ENCODE measurements around the gene CUL4A.
"Not testable (repeated sequence)": the region's sequence is repeated elsewhere in the genome, so short reads cannot be mapped to it uniquely, and the experiment has no call there.

CUL4A gene

GRCh38 chr13:113245849-113246796, 36.7 kb downstream of the CUL4A start:
- DNase-seq, result no peak

DNA sequence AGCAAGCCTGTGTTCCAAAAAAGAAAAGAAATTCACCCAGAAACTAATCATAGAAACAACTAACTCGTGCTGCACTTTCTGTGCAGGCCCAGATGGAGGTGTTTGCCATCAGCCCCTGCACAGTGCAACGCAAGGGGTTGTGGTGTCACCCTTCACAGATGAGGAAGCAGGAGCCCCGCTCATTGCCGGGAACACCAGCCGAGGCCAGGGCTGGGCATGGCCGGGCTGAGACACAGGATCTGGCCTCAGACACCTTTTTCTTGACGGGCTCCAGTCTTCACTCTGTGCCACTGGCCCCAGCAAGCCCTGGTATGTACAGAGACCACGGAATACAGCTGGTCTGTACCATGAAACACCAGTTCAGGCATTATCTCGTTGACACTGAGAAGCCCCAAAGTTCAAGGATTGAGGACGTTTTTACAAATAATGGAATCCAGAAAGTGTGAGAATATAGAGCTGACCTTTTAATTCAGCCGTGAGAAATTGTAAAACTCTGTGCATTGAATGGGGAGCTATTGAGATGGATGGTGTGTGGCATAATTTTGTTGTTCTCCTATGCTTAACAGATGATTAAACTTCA, 43.2 kb downstream of the CUL4A start:
- no peak for DNase-seq

- DNase-seq, result not testable (repeated sequence)
Observed at GRCh38 chr13:113257908-113258307, 48.5 kb downstream of the CUL4A start.

DNA sequence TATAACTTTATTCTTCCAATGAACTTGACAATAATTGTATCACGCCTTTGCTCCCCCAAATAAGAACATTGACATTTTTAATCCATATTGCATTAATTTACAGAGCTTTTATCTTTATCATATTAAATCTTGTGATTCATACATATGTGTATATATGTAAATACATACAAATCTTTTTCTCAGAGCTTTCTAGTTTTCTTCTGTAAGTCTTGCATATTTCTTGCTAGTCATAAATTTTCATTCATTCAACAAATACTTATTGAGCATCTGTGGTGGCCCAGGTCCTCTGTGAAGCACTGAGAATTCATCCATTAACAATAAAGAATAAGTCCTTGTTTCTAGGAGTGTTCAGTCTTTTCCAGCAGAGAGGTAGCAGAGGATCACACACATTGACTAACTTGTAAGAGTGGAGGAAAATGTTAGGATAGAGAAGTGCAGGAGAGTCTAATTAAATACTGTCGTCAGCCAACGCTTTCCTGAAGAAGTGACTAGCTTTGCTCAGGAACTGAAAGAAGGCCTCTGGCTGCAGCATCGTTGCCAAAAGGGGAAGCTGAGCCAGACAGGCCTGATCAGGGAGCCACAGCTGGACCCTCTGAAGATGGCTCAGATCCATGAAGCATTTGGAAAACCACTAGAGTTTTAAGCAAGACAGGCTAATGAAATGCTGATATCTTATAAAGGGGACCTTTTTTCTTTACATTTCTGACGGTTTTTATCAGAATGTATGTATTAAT, 49.1 kb downstream of the CUL4A start:
- no peak for DNase-seq

DNA sequence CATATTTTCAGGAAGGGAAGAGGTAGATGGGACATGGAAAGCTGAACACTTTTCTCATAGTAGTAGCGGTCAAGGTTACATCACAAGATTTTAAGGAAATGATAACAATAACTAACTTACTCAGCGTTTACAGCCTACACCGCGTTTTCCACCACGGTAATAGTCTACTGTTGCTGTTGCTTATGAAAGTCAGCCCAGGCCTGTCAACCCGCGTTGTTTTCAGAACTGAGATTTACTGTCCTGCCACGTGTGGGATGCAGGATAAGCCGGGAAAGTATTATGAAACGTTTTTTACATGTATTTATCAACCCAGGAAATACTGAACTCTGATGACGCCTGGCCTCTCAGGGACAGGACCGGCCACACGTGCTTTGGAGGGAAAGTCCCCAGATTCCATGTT, 51.6 kb downstream of the CUL4A start:
- DNase-seq, result no peak

GRCh38 chr13:113263016-113263415, 53.6 kb downstream of the CUL4A start:
- not testable (repeated sequence) for DNase-seq

DNA sequence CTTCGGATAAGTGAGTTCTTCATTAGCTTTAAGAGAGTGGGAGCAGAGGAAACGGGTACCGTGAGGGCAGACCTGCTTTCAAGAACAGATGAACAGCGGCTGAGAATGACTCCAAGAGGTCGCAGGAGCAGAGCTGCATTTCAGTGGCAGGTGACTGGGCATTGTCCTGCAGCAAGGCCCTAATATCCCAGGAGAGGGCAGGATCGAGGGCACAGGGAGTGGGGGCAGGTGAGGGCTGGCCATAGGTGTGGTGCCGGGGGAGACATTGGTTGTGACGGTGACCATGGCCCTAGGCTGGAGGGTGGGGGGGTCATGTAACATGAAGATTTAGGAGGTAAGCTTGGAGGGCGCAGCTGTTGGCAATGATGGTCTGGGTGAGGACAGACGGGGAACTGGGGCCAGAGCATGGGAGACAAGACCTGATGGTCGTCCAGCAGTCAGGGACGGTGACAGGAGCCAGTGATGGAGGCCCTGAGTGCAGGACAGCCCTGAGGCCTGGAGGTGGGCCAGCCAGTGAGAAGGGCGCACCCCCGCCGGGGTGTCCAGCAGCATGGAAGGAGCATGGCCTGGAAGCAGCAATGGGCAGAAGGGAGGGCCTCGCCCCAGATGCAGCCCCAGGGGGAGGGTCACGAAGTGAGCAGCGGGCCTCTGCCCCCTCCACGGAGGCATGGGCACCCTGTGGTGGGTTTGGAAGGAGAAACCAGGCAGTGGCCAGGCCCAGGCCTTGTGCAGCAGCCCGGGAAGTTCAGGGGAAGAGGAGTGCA, 58.4 kb downstream of the CUL4A start:
- no peak for DNase-seq

- DNase-seq, result no peak
Observed at GRCh38 chr13:113272031-113272430, 62.6 kb downstream of the CUL4A start.

GRCh38 chr13:113272701-113273181, 63.3 kb downstream of the CUL4A start:
- DNase-seq, result no peak

- no peak for DNase-seq
Observed at GRCh38 chr13:113273321-113273720, 63.9 kb downstream of the CUL4A start.

- no peak for DNase-seq
Observed at GRCh38 chr13:113273851-113274590, 64.6 kb downstream of the CUL4A start.

GRCh38 chr13:113274721-113275120, 65.3 kb downstream of the CUL4A start:
- no peak for DNase-seq

DNA sequence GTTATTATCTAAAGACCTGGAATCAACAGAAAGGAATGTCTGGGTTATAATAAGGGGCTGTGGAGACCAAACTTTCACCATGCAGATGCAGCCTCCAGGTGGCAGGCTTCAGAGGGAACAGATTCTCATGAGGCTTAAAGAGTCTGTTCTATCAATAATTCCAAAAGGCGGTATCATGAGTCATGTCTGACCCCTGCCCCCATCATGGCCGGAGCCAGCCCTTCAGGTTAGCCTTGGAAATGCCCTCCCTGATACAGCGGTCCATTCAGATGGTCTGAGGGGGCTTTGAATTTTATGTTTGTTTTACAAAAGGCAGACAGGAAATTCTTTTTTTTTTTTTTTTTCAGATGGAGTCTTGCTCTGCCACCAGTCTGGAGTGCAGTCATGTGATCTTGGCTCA, 66.0 kb downstream of the CUL4A start:
- DNase-seq, result peak; percentile 51

DNA sequence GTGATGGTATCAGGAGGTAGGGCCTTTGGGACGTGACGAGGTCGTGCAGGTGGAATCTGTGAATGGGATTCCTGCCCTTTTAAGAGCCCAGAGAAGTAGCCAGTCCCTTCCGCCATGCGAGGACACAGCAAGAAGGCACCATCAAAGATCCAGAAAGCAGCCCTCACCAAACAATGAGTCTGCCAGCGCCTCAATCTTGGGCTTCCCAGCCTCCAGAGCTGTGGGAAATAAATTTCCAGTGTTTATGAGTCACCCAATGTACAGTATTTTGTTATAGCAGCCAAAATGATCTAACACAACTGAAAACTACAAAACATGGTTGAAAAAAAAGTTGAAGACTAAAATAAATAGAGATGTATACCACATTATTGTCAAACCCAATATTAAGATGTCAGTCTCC, 70.7 kb downstream of the CUL4A start:
- no peak for DNase-seq

DNA sequence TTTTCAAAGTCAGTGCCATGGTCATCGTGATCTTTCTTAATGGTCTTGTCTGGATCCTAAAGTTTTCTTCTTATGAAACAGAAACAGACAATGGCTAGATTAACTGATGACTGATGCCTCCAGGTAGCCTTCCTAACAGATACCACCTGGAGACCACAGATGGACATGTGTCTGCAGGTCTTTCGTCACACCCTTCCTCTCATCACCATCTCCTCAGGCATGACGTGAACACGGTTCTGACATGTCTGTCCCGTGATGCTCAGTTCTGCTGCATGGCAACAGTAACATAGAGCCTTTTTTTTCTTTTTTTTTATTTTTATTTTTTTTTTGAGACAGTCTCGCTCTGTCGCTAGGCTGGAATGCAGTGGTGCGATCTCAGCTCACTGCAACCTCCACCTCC, 74.5 kb downstream of the CUL4A start:
- no peak for DNase-seq

DNA sequence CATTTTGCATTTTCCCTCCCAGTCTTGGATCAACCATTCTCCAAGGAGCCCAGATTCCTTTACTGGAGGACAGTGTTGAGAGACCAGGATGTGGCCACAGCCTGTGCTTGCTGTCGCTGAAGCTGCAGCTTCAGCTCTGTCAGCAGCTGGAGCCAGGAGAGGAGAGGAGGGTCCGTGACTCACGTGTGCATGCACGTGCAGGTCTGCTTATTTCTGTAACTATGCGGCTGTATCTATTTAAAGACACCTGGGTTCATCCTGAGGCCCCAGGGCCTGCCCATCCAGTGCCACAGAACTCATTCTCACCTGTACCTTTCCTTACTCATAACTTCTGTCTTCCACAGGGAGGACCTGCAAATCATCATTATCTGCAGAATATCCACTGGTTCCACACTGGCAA, 79.5 kb downstream of the CUL4A start:
- DNase-seq, result no peak

GRCh38 chr13:113291129-113291528, 81.7 kb downstream of the CUL4A start:
- no peak for DNase-seq

DNA sequence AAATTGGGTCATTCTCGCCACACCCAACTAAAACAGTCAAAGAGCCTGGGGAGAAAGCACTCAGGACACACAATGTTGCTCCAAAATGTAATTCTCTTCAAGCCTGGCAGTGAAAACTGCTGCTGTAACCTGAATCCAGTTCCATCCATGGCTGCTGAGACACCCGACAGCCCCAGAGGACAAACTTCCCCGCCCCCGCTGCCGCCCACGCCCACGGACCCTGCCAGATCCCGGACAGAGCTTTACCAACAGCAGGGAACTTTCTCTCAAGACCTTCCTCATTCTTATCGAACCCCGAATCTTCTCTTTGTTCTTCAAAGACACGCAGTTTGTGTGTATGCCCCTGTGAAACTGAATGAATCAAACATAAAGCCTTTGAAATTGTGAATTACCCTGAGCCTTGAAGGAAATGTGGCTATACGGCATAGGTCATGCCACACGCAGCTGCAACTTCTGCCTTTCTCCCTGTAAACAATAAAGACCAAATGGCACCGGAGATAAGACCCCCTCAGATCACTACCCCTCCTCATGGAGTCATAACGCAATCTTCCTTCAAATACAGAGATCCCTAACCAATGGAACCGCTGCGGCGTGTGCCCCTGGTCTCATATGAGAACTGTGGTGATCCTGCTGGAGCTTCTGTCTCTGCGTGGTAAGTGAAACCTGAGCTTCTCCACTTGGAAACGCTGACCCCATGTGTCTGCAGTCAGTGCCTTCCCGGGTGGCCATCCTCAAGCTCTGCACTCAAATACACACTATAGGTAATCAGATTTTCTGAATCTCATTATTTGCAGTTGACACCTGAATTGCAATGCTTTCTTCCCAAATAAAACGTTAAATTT, 82.8 kb downstream of the CUL4A start:
- DNase-seq, result peak; percentile 22

DNA sequence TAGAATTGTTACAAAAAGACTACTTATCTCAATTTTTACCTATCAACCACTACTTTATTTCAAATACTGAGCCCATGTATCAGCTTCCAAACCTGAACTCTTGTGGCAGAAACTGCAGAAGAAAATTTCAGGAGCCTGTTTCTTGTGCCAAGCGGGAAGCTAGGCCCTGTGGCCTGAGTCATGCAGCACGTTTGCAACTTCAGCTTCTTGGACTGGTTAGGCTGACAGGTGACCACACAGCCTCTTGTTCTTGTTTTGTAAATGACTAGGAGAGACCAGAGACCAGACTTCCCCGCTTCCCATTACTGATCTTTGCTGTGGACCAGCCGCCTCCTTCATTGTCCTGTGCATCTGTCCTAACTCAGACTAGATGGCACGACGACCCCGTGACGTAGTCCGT, 84.3 kb downstream of the CUL4A start:
- no peak for DNase-seq

- no peak for DNase-seq
Observed at GRCh38 chr13:113295776-113296175, 86.4 kb downstream of the CUL4A start.

- peak; percentile 100 for DNase-seq
Observed at GRCh38 chr13:113296823-113297369, 87.5 kb downstream of the CUL4A start, which contains the start of gene LAMP1. Gene LAMP1 (plus strand): TSS chr13:113297239. CDS start chr13:113297435, 196 bp downstream.
